HEK293 (cell line): ENCODE measurements around the gene ZCCHC8.

Experiments
- AEBP2 ChIP-seq: fragments of 450-650 bp; formaldehyde crosslinking; IDR thresholded peaks from 2 replicates; pipeline ENCODE4 v1.5.1; 2016; ENCODE audit warnings: missing biosample characterization, missing genetic modification characterization, borderline replicate concordance
- BCL11A ChIP-seq: fragments of 450-650 bp; formaldehyde crosslinking; IDR thresholded peaks from 2 replicates; pipeline ENCODE4 v1.5.1; 2016; ENCODE audit warnings: low read depth, missing biosample characterization, missing genetic modification characterization
- BCL11B ChIP-seq: fragments of 450-650 bp; formaldehyde crosslinking; IDR thresholded peaks from 2 replicates; pipeline ENCODE4 v1.5.1; 2016; ENCODE audit warnings: low read depth, missing biosample characterization, missing genetic modification characterization
- BCL6B ChIP-seq: fragments of 450-650 bp; formaldehyde crosslinking; IDR thresholded peaks from 2 replicates; pipeline ENCODE4 v1.5.1; 2017; ENCODE audit warnings: missing biosample characterization, missing genetic modification characterization
- EGR2 ChIP-seq: fragments of 450-650 bp; formaldehyde crosslinking; IDR thresholded peaks from 2 replicates; pipeline ENCODE4 v1.5.1; 2016; ENCODE audit warnings: low read depth, missing biosample characterization, missing genetic modification characterization
- HIC1 ChIP-seq: fragments of 450-650 bp; formaldehyde crosslinking; IDR thresholded peaks from 2 replicates; pipeline ENCODE4 v1.5.1; 2016; ENCODE audit warnings: missing biosample characterization, missing genetic modification characterization
- KLF10 ChIP-seq: fragments of 450-650 bp; IDR thresholded peaks from 2 replicates; pipeline ENCODE4 v1.5.1; 2018; ENCODE audit warnings: missing biosample characterization, mild to moderate bottlenecking, missing genetic modification characterization
- PRDM1 ChIP-seq: fragments of 450-650 bp; formaldehyde crosslinking; IDR thresholded peaks from 2 replicates; pipeline ENCODE4; 2016; ENCODE audit warnings: missing biosample characterization, missing genetic modification characterization
- PRDM4 ChIP-seq: fragments of 450-650 bp; formaldehyde crosslinking; IDR thresholded peaks from 2 replicates; pipeline ENCODE4 v1.5.1; 2017; ENCODE audit warnings: missing biosample characterization, missing genetic modification characterization
- SCRT1 ChIP-seq: fragments of 450-650 bp; formaldehyde crosslinking; IDR thresholded peaks from 2 replicates; pipeline ENCODE4 v1.5.1; 2016; ENCODE audit warnings: missing biosample characterization, missing genetic modification characterization, borderline replicate concordance
- SCRT2 ChIP-seq: fragments of 450-650 bp; formaldehyde crosslinking; IDR thresholded peaks from 2 replicates; pipeline ENCODE4 v1.5.1; 2016; ENCODE audit warnings: missing biosample characterization, missing genetic modification characterization
- SP2 ChIP-seq: fragments of 450-650 bp; formaldehyde crosslinking; IDR thresholded peaks from 2 replicates; pipeline ENCODE4 v1.5.1; 2016; ENCODE audit warnings: missing biosample characterization, missing genetic modification characterization
- TRIM28 ChIP-seq: IDR thresholded peaks from 2 replicates; pipeline ENCODE4 v1.6.1; 2011; ENCODE audit warnings: low read length, control low read depth, borderline replicate concordance
- YY2 ChIP-seq: fragments of 450-650 bp; formaldehyde crosslinking; IDR thresholded peaks from 2 replicates; pipeline ENCODE4 v1.5.1; 2016; ENCODE audit warnings: missing biosample characterization, missing genetic modification characterization
- ZBTB8A ChIP-seq: fragments of 450-650 bp; formaldehyde crosslinking; IDR thresholded peaks from 2 replicates; pipeline ENCODE4 v1.5.1; 2016; ENCODE audit warnings: missing biosample characterization, missing genetic modification characterization
- ZFP69B ChIP-seq: fragments of 450-650 bp; formaldehyde crosslinking; IDR thresholded peaks from 2 replicates; pipeline ENCODE4 v1.5.1; 2016; ENCODE audit warnings: missing biosample characterization, missing genetic modification characterization
- ZNF121 ChIP-seq: fragments of 450-650 bp; formaldehyde crosslinking; IDR thresholded peaks from 2 replicates; pipeline ENCODE4 v1.5.1; 2016; ENCODE audit warnings: missing biosample characterization, missing genetic modification characterization
- ZNF133 ChIP-seq: fragments of 450-650 bp; formaldehyde crosslinking; IDR thresholded peaks from 2 replicates; pipeline ENCODE4 v1.5.1; 2016; ENCODE audit warnings: missing biosample characterization, missing genetic modification characterization
- ZNF140 ChIP-seq: fragments of 450-650 bp; formaldehyde crosslinking; IDR thresholded peaks from 2 replicates; pipeline ENCODE4 v1.5.1; 2016; ENCODE audit warnings: missing biosample characterization, missing genetic modification characterization
- ZNF18 ChIP-seq: fragments of 450-650 bp; formaldehyde crosslinking; IDR thresholded peaks from 2 replicates; pipeline ENCODE4 v1.5.1; 2016; ENCODE audit warnings: missing biosample characterization, missing genetic modification characterization
- ZNF324 ChIP-seq: fragments of 450-650 bp; formaldehyde crosslinking; IDR thresholded peaks from 2 replicates; pipeline ENCODE4 v1.5.1; 2016; ENCODE audit warnings: missing biosample characterization, missing genetic modification characterization
- ZNF416 ChIP-seq: fragments of 450-650 bp; formaldehyde crosslinking; IDR thresholded peaks from 2 replicates; pipeline ENCODE4 v1.5.1; 2016; ENCODE audit warnings: missing biosample characterization, missing genetic modification characterization
- ZNF514 ChIP-seq: fragments of 450-650 bp; formaldehyde crosslinking; IDR thresholded peaks from 2 replicates; pipeline ENCODE4 v1.5.1; 2016; ENCODE audit warnings: missing biosample characterization, missing genetic modification characterization
- ZNF521 ChIP-seq: fragments of 450-650 bp; formaldehyde crosslinking; IDR thresholded peaks from 2 replicates; pipeline ENCODE4 v1.5.1; 2017; ENCODE audit warnings: missing biosample characterization, mild to moderate bottlenecking, missing genetic modification characterization
- ZNF571 ChIP-seq: fragments of 450-650 bp; formaldehyde crosslinking; IDR thresholded peaks from 2 replicates; pipeline ENCODE4 v1.5.0; 2017; ENCODE audit warnings: missing biosample characterization, missing genetic modification characterization
- ZNF585B ChIP-seq: fragments of 450-650 bp; formaldehyde crosslinking; IDR thresholded peaks from 2 replicates; pipeline ENCODE4 v1.5.1; 2016; ENCODE audit warnings: missing biosample characterization, missing genetic modification characterization
- ZNF600 ChIP-seq: fragments of 450-650 bp; formaldehyde crosslinking; IDR thresholded peaks from 2 replicates; pipeline ENCODE4 v1.5.1; 2016; ENCODE audit warnings: missing biosample characterization, missing genetic modification characterization
- ZNF610 ChIP-seq: fragments of 450-650 bp; formaldehyde crosslinking; IDR thresholded peaks from 2 replicates; pipeline ENCODE4 v1.5.1; 2016; ENCODE audit warnings: missing biosample characterization, missing genetic modification characterization, borderline replicate concordance
- ZNF623 ChIP-seq: fragments of 450-650 bp; formaldehyde crosslinking; IDR thresholded peaks from 2 replicates; pipeline ENCODE4 v1.5.1; 2016; ENCODE audit warnings: missing biosample characterization, missing genetic modification characterization
- ZNF629 ChIP-seq: fragments of 450-650 bp; formaldehyde crosslinking; IDR thresholded peaks from 2 replicates; pipeline ENCODE4 v1.5.1; 2017; ENCODE audit warnings: missing biosample characterization, missing genetic modification characterization
- ZNF654 ChIP-seq: fragments of 450-650 bp; formaldehyde crosslinking; IDR thresholded peaks from 2 replicates; pipeline ENCODE4 v1.5.1; 2016; ENCODE audit warnings: low read depth, missing biosample characterization, missing genetic modification characterization
- ZNF791 ChIP-seq: fragments of 450-650 bp; formaldehyde crosslinking; IDR thresholded peaks from 2 replicates; pipeline ENCODE4 v1.5.1; 2016; ENCODE audit warnings: missing biosample characterization, missing genetic modification characterization

Gene ZCCHC8

DNA sequence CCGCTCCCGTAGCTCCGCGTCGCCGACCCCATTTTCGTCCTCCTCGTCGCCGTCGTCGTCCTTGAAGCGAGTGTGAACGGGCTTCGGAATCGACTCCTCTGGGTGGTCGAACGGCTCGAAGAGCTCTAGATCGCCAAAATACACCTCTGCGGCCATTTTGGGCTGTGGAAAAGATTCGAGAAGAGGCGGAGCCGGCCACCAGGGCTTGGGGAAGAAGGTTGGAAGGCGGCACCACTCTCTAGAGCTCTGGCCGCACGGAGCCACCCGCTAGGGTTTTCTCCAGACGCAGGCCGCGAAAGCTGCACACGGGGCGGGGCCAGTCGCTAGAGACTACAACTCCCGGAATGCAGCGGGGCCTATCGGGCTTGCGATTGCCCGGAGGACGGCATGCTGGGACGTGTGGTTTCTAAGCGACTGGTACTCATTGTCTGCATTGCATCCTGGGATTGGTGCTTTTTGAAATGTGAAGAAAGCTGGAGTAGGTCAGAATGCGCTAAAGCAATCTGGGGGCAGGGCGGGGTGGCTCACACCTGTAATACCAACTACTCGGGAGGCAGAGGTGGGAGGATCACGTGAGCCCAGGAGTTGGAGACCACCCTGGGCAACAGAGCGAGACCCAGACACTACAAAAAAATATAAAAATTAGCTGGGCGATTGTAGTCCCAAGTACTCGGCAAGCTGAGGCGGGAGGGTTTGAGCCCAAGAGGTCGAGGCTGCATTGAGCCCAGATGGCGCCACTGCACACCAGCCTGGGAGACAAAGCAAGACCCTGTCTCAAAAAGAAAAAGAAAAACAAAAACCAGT is at the start of gene ZCCHC8 (continued):
- TF ChIP-seq SP2 (tag by site-specific recombination) (peak; percentile 62), ZNF416 (tag by site-specific recombination) (no peak), HIC1 (tag by site-specific recombination) (peak; percentile 79), ZNF521 (tag by site-specific recombination) (no peak), PRDM4 (0 out of 2 replicates have a peak, but pooled peaks have one; percentile 13), YY2 (tag by site-specific recombination) (0 out of 2 replicates have a peak, but pooled peaks have one; percentile 35), ZNF121 (tag by site-specific recombination) (peak; percentile 84), ZNF585B (tag by site-specific recombination) (no peak), SCRT2 (tag by site-specific recombination) (peak; percentile 80), ZFP69B (tag by site-specific recombination) (peak; percentile 50; the same call in 1 of the 2 replicates), ZNF324 (tag by site-specific recombination) (no peak), ZNF133 (tag by site-specific recombination) (no peak), ZNF140 (no peak), TRIM28 (peak; percentile 80; the same call in 1 of the 2 replicates), AEBP2 (tag by site-specific recombination) (no peak), KLF10 (tag by site-specific recombination) (0 out of 2 replicates have a peak, but pooled peaks have one; percentile 21), PRDM1 (tag by site-specific recombination) (peak; percentile 47; the same call in 1 of the 2 replicates), ZNF623 (0 out of 2 replicates have a peak, but pooled peaks have one; percentile 13), ZNF514 (no peak), ZNF610 (tag by site-specific recombination) (peak; percentile 34; the same call in 1 of the 2 replicates), ZNF600 (tag by site-specific recombination) (peak; percentile 62), ZNF791 (no peak), BCL11B (tag by site-specific recombination) (no peak), BCL11A (tag by site-specific recombination) (0 out of 2 replicates have a peak, but pooled peaks have one; percentile 63), BCL6B (tag by site-specific recombination) (no peak), ZNF571 (tag by site-specific recombination) (no peak), ZNF654 (no peak), ZBTB8A (tag by site-specific recombination) (0 out of 2 replicates have a peak, but pooled peaks have one; percentile 16), ZNF629 (tag by site-specific recombination) (peak; percentile 56; the same call in 1 of the 2 replicates), SCRT1 (tag by site-specific recombination) (peak; percentile 78), EGR2 (0 out of 2 replicates have a peak, but pooled peaks have one; percentile 42), ZNF18 (tag by site-specific recombination) (peak; percentile 82)
